GM18858 (cell line): ENCODE measurements around the gene LEKR1.
"Not testable (repeated sequence)": the region's sequence is repeated elsewhere in the genome, so short reads cannot be mapped to it uniquely, and the experiment has no call there.

Source experiments
- ATAC-seq: cut with Tn5 transposase; IDR thresholded peaks from one replicate; pipeline ENCODE4 v1.9.1; 2021; ENCODE audit not compliant: unreplicated experiment

Gene LEKR1

GRCh38 chr3:156897851-156898250 lies 71.7 kb downstream of the LEKR1 start:
- not testable (repeated sequence) for ATAC-seq

GRCh38 chr3:156898296-156898880 lies 72.2 kb downstream of the LEKR1 start:
- no peak for ATAC-seq

- ATAC-seq: no peak
Observed at GRCh38 chr3:156899951-156900350, 73.8 kb downstream of the LEKR1 start.

- no peak for ATAC-seq
Observed at GRCh38 chr3:156902916-156903315, 76.8 kb downstream of the LEKR1 start.

- ATAC-seq: no peak
Observed at GRCh38 chr3:156906275-156906674, 80.1 kb downstream of the LEKR1 start.

- ATAC-seq: no peak
Observed at GRCh38 chr3:156908398-156908797, 82.2 kb downstream of the LEKR1 start.

- no peak for ATAC-seq
Observed at GRCh38 chr3:156910022-156910421, 83.9 kb downstream of the LEKR1 start.

- ATAC-seq: not testable (repeated sequence)
Observed at GRCh38 chr3:156910831-156911230, 84.7 kb downstream of the LEKR1 start.

GRCh38 chr3:156914300-156914699 lies 88.1 kb downstream of the LEKR1 start:
- not testable (repeated sequence) for ATAC-seq

GRCh38 chr3:156915372-156915771 lies 89.2 kb downstream of the LEKR1 start:
- no peak for ATAC-seq

GRCh38 chr3:156918746-156919145 lies 92.6 kb downstream of the LEKR1 start:
- ATAC-seq: no peak

GRCh38 chr3:156919818-156920217 lies 93.7 kb downstream of the LEKR1 start:
- ATAC-seq: no peak

- ATAC-seq: no peak
Observed at GRCh38 chr3:156920399-156920798, 94.2 kb downstream of the LEKR1 start.

GRCh38 chr3:156923349-156923748 lies 97.2 kb downstream of the LEKR1 start:
- ATAC-seq: no peak

- no peak for ATAC-seq
Observed at GRCh38 chr3:156938724-156939123, 112.6 kb downstream of the LEKR1 start.

GRCh38 chr3:156939315-156939714 lies 113.2 kb downstream of the LEKR1 start:
- no peak for ATAC-seq

GRCh38 chr3:156941311-156941710 lies 115.2 kb downstream of the LEKR1 start:
- ATAC-seq: no peak

GRCh38 chr3:156948402-156949210 lies 122.5 kb downstream of the LEKR1 start:
- no peak for ATAC-seq

- ATAC-seq: no peak
Observed at GRCh38 chr3:156952011-156952410, 125.9 kb downstream of the LEKR1 start.

GRCh38 chr3:156957715-156958114 lies 131.6 kb downstream of the LEKR1 start:
- peak; percentile 55 for ATAC-seq

- ATAC-seq: no peak
Observed at GRCh38 chr3:156963096-156963495, 136.9 kb downstream of the LEKR1 start.

- no peak for ATAC-seq
Observed at GRCh38 chr3:156964577-156964976, 138.4 kb downstream of the LEKR1 start.

GRCh38 chr3:156966349-156966748 lies 140.2 kb downstream of the LEKR1 start:
- ATAC-seq: not testable (repeated sequence)
